SK-MEL-5 (cell line): ENCODE data around the gene TSEN34. TPM values are rescaled to one million over a fixed set of nuclear protein-coding genes. Genes with fewer than 3 reads are reported as not detected.
"Not testable (repeated sequence)": the region's sequence is repeated elsewhere in the genome, so short reads cannot be mapped to it uniquely, and the experiment has no call there.

Source experiments
- DNase-seq: peaks from one replicate; pipeline ENCODE4 v3.0.0-alpha.2; 2016; ENCODE audit warnings: low read depth, low spot score
- in situ Hi-C: cut with HindIII; loops from 2 replicates; pipeline ENCODE4 v1.10.0; 2016; ENCODE audit warnings: low sequenced_read_pairs, high pct_unique_total_duplicates, low pct_unique_long_range_greater_than_20kb
- total RNA-seq: library from RNA; depleted of rRNA; stranded (reverse); fragments of >200 nt; shearing (Covaris generic); gene quantifications from 2 replicates; pipeline ENCODE4 v1.2.3, GENCODE V29; 2014; rRNA removed

TSEN34 gene
- total RNA-seq, 1 experiment from 2014 or later = 49.0 TPM

DNA sequence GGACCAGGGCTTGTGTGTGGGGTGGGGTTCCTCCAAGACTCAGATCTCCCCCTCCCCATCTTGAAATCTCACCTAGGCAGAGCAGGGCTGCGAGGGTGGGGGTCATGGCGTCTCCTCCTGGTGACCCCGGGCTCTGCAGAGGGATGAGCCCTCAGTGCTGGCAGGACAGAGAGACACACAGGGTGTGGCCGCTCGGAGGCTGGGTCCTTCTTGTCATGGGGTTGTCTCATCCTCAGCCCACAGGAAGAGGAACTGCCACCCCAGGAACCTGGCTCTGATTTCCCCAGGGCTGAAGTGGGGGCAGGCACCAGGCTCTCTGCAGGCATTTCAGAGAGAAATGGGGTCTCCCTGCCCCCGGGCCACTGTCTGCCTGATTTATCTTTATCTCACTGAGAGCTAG, 51.5 kb downstream of the TSEN34 start, which contains the start of gene LILRA6:
LILRA6 (minus strand) TSS at position 145 of the 400 bp plus-strand sequence.
- DNase-seq, in situ Hi-C loops: not testable (repeated sequence)

DNA sequence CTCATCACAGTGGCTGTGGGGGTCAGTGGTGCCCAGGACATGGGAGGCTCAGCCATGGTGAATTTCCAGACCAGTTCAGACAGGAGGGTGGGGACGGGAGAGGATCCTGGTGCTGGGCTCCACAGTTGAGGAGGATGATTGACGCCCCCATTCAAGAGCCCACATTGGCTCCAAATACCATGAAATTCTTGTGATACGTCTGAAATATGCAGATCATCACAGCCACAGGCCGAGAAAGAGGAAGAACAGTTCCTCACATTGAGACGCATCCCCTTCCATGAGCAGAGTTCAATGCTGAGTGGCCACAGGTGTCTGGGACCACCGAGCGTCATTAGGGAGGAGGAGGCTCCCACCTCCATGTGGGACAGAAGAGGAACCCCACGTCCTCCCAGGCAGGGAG, 52.7 kb downstream of the TSEN34 start:
- DNase-seq, in situ Hi-C loops: not testable (repeated sequence)

Other genes with a start within 250 kb of the TSEN34 start
- gene CACNG8, start 228.4 kb upstream of the TSEN34 start, total RNA-seq = not detected in 2 replicates
- gene CACNG6, start 199.7 kb upstream of the TSEN34 start, total RNA-seq = not detected in 2 replicates
- not detected in 2 replicates for gene VSTM1, start 127.4 kb upstream of the TSEN34 start, total RNA-seq
- not detected in 2 replicates for gene TARM1, start 109.9 kb upstream of the TSEN34 start, total RNA-seq
- gene OSCAR, start 90.5 kb upstream of the TSEN34 start, total RNA-seq = not detected in 2 replicates
- 43.1 and 48.5 TPM in 2 replicates for gene NDUFA3, start 88.5 kb upstream of the TSEN34 start, total RNA-seq
- 33.4 and 39.5 TPM in 2 replicates for gene TFPT, start 75.7 kb upstream of the TSEN34 start, total RNA-seq
- gene PRPF31, start 75.6 kb upstream of the TSEN34 start, total RNA-seq = 49.4 and 62.4 TPM in 2 replicates
- gene CNOT3, start 53.5 kb upstream of the TSEN34 start, total RNA-seq = 5.4 and 7.7 TPM in 2 replicates
- gene LENG1, start 31.6 kb upstream of the TSEN34 start, total RNA-seq = 10.6 and 10.8 TPM in 2 replicates
- gene TMC4, start 18.1 kb upstream of the TSEN34 start, total RNA-seq = not detected in 2 replicates
- 32.8 and 33.6 TPM in 2 replicates for gene MBOAT7, start 1.7 kb upstream of the TSEN34 start, total RNA-seq
- gene RPS9, start 9.6 kb downstream of the TSEN34 start, total RNA-seq = 2,354 and 2,678 TPM in 2 replicates
- gene LILRB3, start 31.7 kb downstream of the TSEN34 start, total RNA-seq = 1.1 TPM in 1 of 2 replicates, not detected in the other
- 0.16 TPM in 1 of 2 replicates, not detected in the other for gene LILRA6, start 51.5 kb downstream of the TSEN34 start, total RNA-seq
- not detected in 2 replicates for gene LILRB5, start 66.0 kb downstream of the TSEN34 start, total RNA-seq
- gene LILRB2, start 89.8 kb downstream of the TSEN34 start, total RNA-seq = not detected in 2 replicates
- gene LILRA5, start 121.9 kb downstream of the TSEN34 start, total RNA-seq = not detected in 2 replicates
- not detected in 2 replicates for gene LILRA4, start 147.9 kb downstream of the TSEN34 start, total RNA-seq
- gene LAIR1, start 173.6 kb downstream of the TSEN34 start, total RNA-seq = not detected in 2 replicates
- gene TTYH1, start 224.2 kb downstream of the TSEN34 start, total RNA-seq = 0.77 and 0.93 TPM in 2 replicates